HG03097 (cell line): ENCODE data around the gene FSTL5.
"Not testable (repeated sequence)": the region's sequence is repeated elsewhere in the genome, so short reads cannot be mapped to it uniquely, and the experiment has no call there.

Experiments
- ATAC-seq: cut with Tn5 transposase; IDR thresholded peaks from one replicate; pipeline ENCODE4 v1.9.1; 2021; ENCODE audit not compliant: unreplicated experiment, low FRiP score

The FSTL5 gene

GRCh38 chr4:162104459-162105124 is 59.2 kb downstream of the FSTL5 start:
- ATAC-seq, result no peak

- ATAC-seq, result not testable (repeated sequence)
Measured at GRCh38 chr4:162103908-162104307, 59.9 kb downstream of the FSTL5 start.

- ATAC-seq, result no peak
Measured at GRCh38 chr4:162102713-162103112, 61.1 kb downstream of the FSTL5 start.

- ATAC-seq, result no peak
Measured at GRCh38 chr4:162101337-162101736, 62.5 kb downstream of the FSTL5 start.

- no peak for ATAC-seq
Measured at GRCh38 chr4:162075726-162076125, 88.1 kb downstream of the FSTL5 start.

GRCh38 chr4:162061214-162061613 is 102.6 kb downstream of the FSTL5 start:
- no peak for ATAC-seq

GRCh38 chr4:162059656-162060055 is 104.1 kb downstream of the FSTL5 start:
- ATAC-seq, result no peak

- ATAC-seq, result no peak
Measured at GRCh38 chr4:162056990-162057389, 106.8 kb downstream of the FSTL5 start.

GRCh38 chr4:162046135-162046534 is 117.7 kb downstream of the FSTL5 start:
- ATAC-seq, result no peak

- no peak for ATAC-seq
Measured at GRCh38 chr4:162038112-162038511, 125.7 kb downstream of the FSTL5 start.

- ATAC-seq, result no peak
Measured at GRCh38 chr4:162017863-162018262, 145.9 kb downstream of the FSTL5 start.

GRCh38 chr4:162016991-162017390 is 146.8 kb downstream of the FSTL5 start:
- no peak for ATAC-seq

- no peak for ATAC-seq
Measured at GRCh38 chr4:162016219-162016618, 147.6 kb downstream of the FSTL5 start.

- no peak for ATAC-seq
Measured at GRCh38 chr4:162015090-162015489, 148.7 kb downstream of the FSTL5 start.

- ATAC-seq, result no peak
Measured at GRCh38 chr4:162011089-162011488, 152.7 kb downstream of the FSTL5 start.

GRCh38 chr4:162010362-162010761 is 153.4 kb downstream of the FSTL5 start:
- ATAC-seq, result no peak

GRCh38 chr4:161992317-161992716 is 171.5 kb downstream of the FSTL5 start:
- ATAC-seq, result no peak

GRCh38 chr4:161991811-161992210 is 172.0 kb downstream of the FSTL5 start:
- ATAC-seq, result no peak

GRCh38 chr4:161990721-161991120 is 173.1 kb downstream of the FSTL5 start:
- ATAC-seq, result no peak

- no peak for ATAC-seq
Measured at GRCh38 chr4:161988946-161989345, 174.9 kb downstream of the FSTL5 start.

GRCh38 chr4:161987611-161988010 is 176.2 kb downstream of the FSTL5 start:
- no peak for ATAC-seq

- no peak for ATAC-seq
Measured at GRCh38 chr4:161952382-161952781, 211.4 kb downstream of the FSTL5 start.
